DOHH2 (cell line): ENCODE measurements around the gene CRAMP1.

Source experiments
- CTCF ChIP-seq: fragments of 200-600 bp; sonication (generic); IDR thresholded peaks from one replicate; pipeline ENCODE4 v1.5.1; 2014; ENCODE audit warnings: antibody characterized with exemption, mild to moderate bottlenecking, low read depth, low read length; ENCODE audit not compliant: poor library complexity, severe bottlenecking
- EZH2phosphoT487 ChIP-seq: fragments of 200-600 bp; sonication (generic); IDR thresholded peaks from 2 replicates; pipeline ENCODE4 v1.6.1; 2017; ENCODE audit warnings: borderline replicate concordance, mild to moderate bottlenecking, antibody characterized with exemption, low read length, moderate library complexity, mixed read lengths

GRCh38 chr16:1580956-1581355 lies 31.2 kb upstream of the CRAMP1 start:
- no peak for TF ChIP-seq CTCF
- TF ChIP-seq EZH2phosphoT487: no peak
